GM10847 (cell line): ENCODE measurements around the gene LOX.

ENCODE experiments used
- POLR2A ChIP-seq: IDR thresholded peaks from 2 replicates; pipeline ENCODE4 v1.6.1; 2011; ENCODE audit not compliant: insufficient read length; ENCODE audit errors: extremely low read depth

Gene LOX

GRCh38 chr5:122031836-122032235 is 46.2 kb downstream of the LOX start:
- TF ChIP-seq POLR2A, result no peak

- no peak for TF ChIP-seq POLR2A
Observed at GRCh38 chr5:122030251-122030650, 47.8 kb downstream of the LOX start.

- no peak for TF ChIP-seq POLR2A
Observed at GRCh38 chr5:122029818-122030217, 48.2 kb downstream of the LOX start.

GRCh38 chr5:122022966-122023365 is 55.1 kb downstream of the LOX start:
- no peak for TF ChIP-seq POLR2A

GRCh38 chr5:122019919-122020590 is 58.0 kb downstream of the LOX start:
- TF ChIP-seq POLR2A, result no peak

GRCh38 chr5:122015471-122015870 is 62.6 kb downstream of the LOX start:
- no peak for TF ChIP-seq POLR2A

GRCh38 chr5:122014236-122014935 is 63.7 kb downstream of the LOX start:
- TF ChIP-seq POLR2A, result no peak
